Cardiac fibroblast (primary cell): ENCODE results near the gene TTC22.
A peak's percentile ranks its signal among the peaks of the same experiment; 100 is the strongest.

Experiments used
- DNase-seq, 2 donors: peaks; one replicate each; pipeline versions ENCODE4 v3.0.0 to v3.0.0-alpha.2; 2010; ENCODE audit warnings: low read depth in 2 of 2
- H3K4me3 ChIP-seq, 2 donors: replicated peaks in 1 of 2; 1 replicate in 1 of 2; 2 replicates in 1 of 2; pipeline ENCODE4 v1.5.1; 2011; ENCODE audit warnings: low read depth in 2 of 2, low read length in 2 of 2, mild to moderate bottlenecking in 2 of 2, moderate library complexity in 1 of 2
- CTCF ChIP-seq: IDR thresholded peaks from one replicate; pipeline ENCODE4 v1.5.1; 2011; ENCODE audit warnings: low read depth, mild to moderate bottlenecking, low read length, inconsistent platforms

Gene TTC22

GRCh38 chr1:54791880-54792522 is 9.1 kb downstream of the TTC22 start:
- no peak overlapping the region for H3K4me3 ChIP-seq
- TF ChIP-seq CTCF: peak; percentile 80
- peak; percentile 17 to 68 for DNase-seq

GRCh38 chr1:54788459-54788858 is 12.7 kb downstream of the TTC22 start:
- no peak for DNase-seq
- no peak overlapping the region for H3K4me3 ChIP-seq
- no peak for TF ChIP-seq CTCF

GRCh38 chr1:54787604-54788003 is 13.5 kb downstream of the TTC22 start:
- no peak for DNase-seq
- TF ChIP-seq CTCF: no peak

GRCh38 chr1:54786778-54787177 is 14.3 kb downstream of the TTC22 start:
- no peak for TF ChIP-seq CTCF
- no peak for DNase-seq
- no peak overlapping the region for H3K4me3 ChIP-seq

More at GRCh38 chr1:54787604-54788003, 13.5 kb downstream of the TTC22 start:
- H3K4me3 ChIP-seq: no peak overlapping the region

- H3K4me3 ChIP-seq: no peak overlapping the region
- no peak for DNase-seq
- no peak for TF ChIP-seq CTCF
Measured at GRCh38 chr1:54784066-54784465, 17.1 kb downstream of the TTC22 start.

- no peak overlapping the region for H3K4me3 ChIP-seq
- no peak for TF ChIP-seq CTCF
- no peak for DNase-seq
Measured at GRCh38 chr1:54782588-54782987, 18.5 kb downstream of the TTC22 start.

GRCh38 chr1:54782156-54782555 is 19.0 kb downstream of the TTC22 start:
- no peak for DNase-seq
- TF ChIP-seq CTCF: no peak
- no peak overlapping the region for H3K4me3 ChIP-seq
